HL-60 (cell line): Measurements from ENCODE around the gene ZNF280C.

Source experiments
- CTCF ChIP-seq: IDR thresholded peaks from one replicate; pipeline ENCODE4 v1.5.1; 2011; ENCODE audit warnings: low read length, control low read depth, inconsistent platforms; ENCODE audit not compliant: insufficient read depth
- GABPA ChIP-seq: IDR thresholded peaks from 2 replicates; pipeline ENCODE4 v1.6.1; 2012; ENCODE audit warnings: low read depth
- POLR2AphosphoS5 ChIP-seq: IDR thresholded peaks from 2 replicates; pipeline ENCODE4 v1.6.1; 2012; ENCODE audit warnings: low read depth
- REST ChIP-seq: IDR thresholded peaks from 2 replicates; pipeline ENCODE4 v1.6.1; 2012; ENCODE audit warnings: low read depth; ENCODE audit not compliant: insufficient replicate concordance
- SPI1 ChIP-seq: IDR thresholded peaks from 2 replicates; pipeline ENCODE4 v1.6.1; 2012; ENCODE audit warnings: low read depth, mild to moderate bottlenecking, borderline replicate concordance

DNA sequence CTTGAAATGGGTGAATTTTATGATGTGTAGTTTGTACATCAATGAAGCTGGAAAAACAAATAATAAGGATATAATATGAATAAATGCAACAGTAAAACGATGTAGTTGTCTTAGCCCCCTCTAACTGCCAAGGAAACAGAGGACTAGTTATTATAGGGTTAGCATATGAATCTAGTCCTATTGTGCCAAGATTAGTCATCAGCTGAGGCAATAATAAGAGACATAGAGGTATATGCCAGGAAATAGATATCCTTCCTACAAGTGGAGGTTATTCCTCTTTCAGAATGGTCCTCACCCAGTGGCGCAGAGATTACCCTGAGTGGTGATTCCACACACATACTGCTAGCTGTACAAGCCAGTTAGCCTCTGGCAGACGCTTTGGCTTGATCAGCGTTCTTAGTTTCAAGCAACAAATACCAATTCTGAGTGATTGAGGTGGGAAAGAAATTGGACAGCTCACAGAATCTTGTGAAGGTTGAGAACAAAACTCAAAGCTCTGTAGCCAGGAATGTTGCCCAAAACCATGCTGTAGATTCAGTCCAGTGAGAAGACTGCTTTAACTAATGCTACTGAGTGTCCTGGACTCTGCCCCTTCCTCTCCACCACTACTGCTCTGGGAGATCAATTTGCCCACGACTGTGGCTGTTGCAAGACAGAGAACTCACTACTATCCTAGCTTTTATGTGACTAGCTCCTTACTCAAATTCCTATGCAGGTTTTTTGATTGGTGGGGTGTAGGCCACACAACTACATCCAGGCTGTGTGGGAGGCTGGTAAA, 27.0 kb upstream of the ZNF280C start:
- TF ChIP-seq CTCF = no peak
- TF ChIP-seq POLR2AphosphoS5 = no peak
- TF ChIP-seq REST = no peak
- no peak for TF ChIP-seq SPI1
- TF ChIP-seq GABPA = no peak
